GM10266 (cell line): Measurements from ENCODE around the gene ADGRD1.

ENCODE experiments used
- DNase-seq: peaks from one replicate; pipeline ENCODE4 v3.0.0; 2012; ENCODE audit errors: extremely low spot score
- CTCF ChIP-seq: IDR thresholded peaks from 2 replicates; pipeline ENCODE4 v1.5.1; 2012; ENCODE audit warnings: mild to moderate bottlenecking, low read depth; ENCODE audit not compliant: control insufficient read depth, insufficient read depth; ENCODE audit errors: missing control alignments

Gene ADGRD1

DNA sequence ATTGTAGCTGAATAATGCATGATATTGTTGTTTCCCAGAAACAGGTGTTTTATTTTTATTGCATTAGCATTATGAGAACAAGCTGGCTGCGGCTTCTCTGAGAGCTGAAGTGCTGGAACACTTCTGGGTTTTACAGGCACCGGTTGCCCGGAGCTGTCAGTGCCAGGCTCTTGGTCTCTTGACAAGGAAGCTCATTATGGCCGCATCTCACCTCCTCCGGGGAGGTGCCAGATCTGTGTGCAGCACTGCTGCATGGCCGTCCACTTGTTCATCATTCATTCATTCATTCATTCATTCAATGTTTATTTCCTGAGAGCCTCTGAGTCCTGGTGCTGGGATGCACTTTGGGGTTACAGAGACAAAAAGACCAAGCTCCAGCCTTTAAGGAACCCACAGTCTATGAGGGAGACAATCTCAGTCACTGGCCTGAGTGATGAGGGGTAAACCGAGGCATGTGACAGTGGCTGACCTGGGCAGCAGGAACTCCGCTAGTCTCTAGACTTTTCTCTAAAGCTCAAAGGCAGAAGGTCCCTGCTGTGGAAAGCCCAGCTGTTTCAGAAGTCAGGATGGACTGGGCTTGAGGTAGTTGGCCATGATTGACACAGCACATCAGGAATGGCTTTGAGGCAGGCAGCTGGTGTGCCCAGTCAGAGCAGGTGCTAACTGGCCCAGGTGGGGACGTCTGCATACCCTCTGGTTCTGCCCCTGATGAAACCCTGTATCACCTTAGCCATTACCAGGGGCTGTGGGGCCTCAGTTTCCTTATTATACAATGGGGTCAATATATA, 181.0 kb downstream of the ADGRD1 start:
- no peak for TF ChIP-seq CTCF
- no peak for DNase-seq

DNA sequence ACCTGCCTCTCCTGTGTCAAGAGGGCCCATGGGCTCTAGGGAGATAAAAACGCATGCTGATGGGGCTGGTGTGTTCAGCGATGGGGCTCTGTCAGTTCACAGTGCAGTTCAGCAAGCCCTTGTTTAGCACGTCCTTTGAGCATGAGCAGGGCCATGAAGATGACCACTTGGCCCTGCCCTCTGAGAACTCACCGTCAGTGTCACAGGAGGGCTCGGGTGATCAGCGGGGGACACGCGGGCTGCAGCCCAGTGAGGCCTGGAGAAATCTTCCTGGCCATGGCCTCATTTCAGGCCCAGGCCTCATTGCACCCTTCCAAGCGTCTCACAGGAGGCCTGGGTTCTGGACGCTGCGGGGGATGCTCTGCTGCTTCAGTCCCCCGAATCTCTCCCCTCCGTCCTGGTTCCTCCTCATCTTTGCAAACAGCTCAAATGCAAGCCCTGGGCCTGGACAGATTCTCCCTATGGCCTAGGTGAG, 181.6 kb downstream of the ADGRD1 start:
- DNase-seq: no peak
- TF ChIP-seq CTCF: no peak

DNA sequence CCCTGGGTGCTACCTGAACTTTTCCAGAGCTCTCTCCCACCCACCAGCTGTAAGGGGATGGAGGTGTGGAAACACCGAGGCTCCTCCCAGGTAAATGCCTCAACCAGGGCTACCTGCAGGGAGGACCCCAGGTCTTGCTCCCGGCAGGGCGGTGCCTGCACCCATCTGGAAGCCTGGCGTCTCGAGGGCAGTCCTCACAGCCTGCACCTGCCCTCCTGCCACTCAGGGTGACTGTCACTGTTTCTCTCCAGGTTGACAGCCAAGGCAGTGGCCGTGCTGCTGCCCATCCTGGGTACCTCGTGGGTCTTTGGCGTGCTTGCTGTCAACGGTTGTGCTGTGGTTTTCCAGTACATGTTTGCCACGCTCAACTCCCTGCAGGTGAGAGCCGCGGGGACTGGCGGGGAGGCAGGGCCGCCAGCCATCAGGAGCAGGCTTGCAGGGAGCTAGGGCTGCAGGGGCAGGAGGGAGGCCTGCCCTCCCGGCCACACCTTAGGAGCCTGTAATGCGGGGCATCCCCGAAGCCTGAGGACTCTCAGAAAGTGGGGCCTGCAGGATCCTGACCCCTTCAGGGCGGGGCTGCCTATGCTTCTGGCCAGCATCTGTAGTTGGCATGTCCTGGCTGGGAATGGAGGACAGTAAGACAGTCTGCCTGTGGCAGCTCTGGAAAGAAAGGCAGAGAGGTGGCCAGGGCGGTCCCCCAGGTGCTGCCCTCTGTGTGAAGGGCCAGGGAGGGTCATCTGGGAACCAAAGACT, 182.3 kb downstream of the ADGRD1 start:
- DNase-seq: no peak
- TF ChIP-seq CTCF: no peak

GRCh38 chr12:131136539-131136872, 182.8 kb downstream of the ADGRD1 start:
- no peak for DNase-seq
- TF ChIP-seq CTCF: no peak

GRCh38 chr12:131137009-131137835, 183.5 kb downstream of the ADGRD1 start:
- TF ChIP-seq CTCF: no peak
- DNase-seq: no peak

GRCh38 chr12:131137836-131138637, 184.3 kb downstream of the ADGRD1 start:
- peak; percentile 8 for TF ChIP-seq CTCF
- DNase-seq: no peak
